Effector CD8-positive, alpha-beta T cell (primary cell): Measurements from ENCODE around the gene PNPLA7.

Source experiments
- DNase-seq: peaks from one replicate; lab custom pipeline; 2025; lab: John Stamatoyannopoulos, UW

Gene PNPLA7

GRCh38 chr9:137452006-137452760 lies 98.0 kb downstream of the PNPLA7 start:
- DNase-seq = no peak

- peak; percentile 32 for DNase-seq
Observed at GRCh38 chr9:137451264-137452005, 98.8 kb downstream of the PNPLA7 start.

GRCh38 chr9:137450539-137451222 lies 99.5 kb downstream of the PNPLA7 start:
- peak; percentile 67 for DNase-seq

GRCh38 chr9:137449931-137450538 lies 100.2 kb downstream of the PNPLA7 start:
- DNase-seq = peak; percentile 58

- no peak for DNase-seq
Observed at GRCh38 chr9:137449081-137449844, 100.9 kb downstream of the PNPLA7 start.

- no peak for DNase-seq
Observed at GRCh38 chr9:137448602-137448962, 101.6 kb downstream of the PNPLA7 start.

GRCh38 chr9:137447722-137448601 lies 102.2 kb downstream of the PNPLA7 start:
- DNase-seq = no peak

- DNase-seq = no peak
Observed at GRCh38 chr9:137446851-137447471, 103.2 kb downstream of the PNPLA7 start.

- no peak for DNase-seq
Observed at GRCh38 chr9:137445930-137446431, 104.2 kb downstream of the PNPLA7 start.

GRCh38 chr9:137445275-137445807 lies 104.9 kb downstream of the PNPLA7 start:
- peak; percentile 73 for DNase-seq

- DNase-seq = no peak
Observed at GRCh38 chr9:137444106-137444790, 106.0 kb downstream of the PNPLA7 start.

- no peak for DNase-seq
Observed at GRCh38 chr9:137441935-137442321, 108.3 kb downstream of the PNPLA7 start.

- no peak for DNase-seq
Observed at GRCh38 chr9:137441289-137441934, 108.8 kb downstream of the PNPLA7 start, which contains the start of gene ENTPD8. ENTPD8 (minus strand) TSS chr9:137441357; CDS start chr9:137438285, 3,072 bp downstream.

- DNase-seq = no peak
Observed at GRCh38 chr9:137439158-137439714, 111.0 kb downstream of the PNPLA7 start.

GRCh38 chr9:137438591-137439157 lies 111.5 kb downstream of the PNPLA7 start:
- DNase-seq = no peak

- no peak for DNase-seq
Observed at GRCh38 chr9:137437691-137438590, 112.3 kb downstream of the PNPLA7 start.
